HG02759 (cell line): Measurements from ENCODE around the gene KCNJ14.

Source experiments
- ATAC-seq: cut with Tn5 transposase; IDR thresholded peaks from one replicate; pipeline ENCODE4 v1.9.1; 2021; ENCODE audit warnings: mild to moderate bottlenecking, moderate library complexity; ENCODE audit not compliant: unreplicated experiment

KCNJ14 gene

DNA sequence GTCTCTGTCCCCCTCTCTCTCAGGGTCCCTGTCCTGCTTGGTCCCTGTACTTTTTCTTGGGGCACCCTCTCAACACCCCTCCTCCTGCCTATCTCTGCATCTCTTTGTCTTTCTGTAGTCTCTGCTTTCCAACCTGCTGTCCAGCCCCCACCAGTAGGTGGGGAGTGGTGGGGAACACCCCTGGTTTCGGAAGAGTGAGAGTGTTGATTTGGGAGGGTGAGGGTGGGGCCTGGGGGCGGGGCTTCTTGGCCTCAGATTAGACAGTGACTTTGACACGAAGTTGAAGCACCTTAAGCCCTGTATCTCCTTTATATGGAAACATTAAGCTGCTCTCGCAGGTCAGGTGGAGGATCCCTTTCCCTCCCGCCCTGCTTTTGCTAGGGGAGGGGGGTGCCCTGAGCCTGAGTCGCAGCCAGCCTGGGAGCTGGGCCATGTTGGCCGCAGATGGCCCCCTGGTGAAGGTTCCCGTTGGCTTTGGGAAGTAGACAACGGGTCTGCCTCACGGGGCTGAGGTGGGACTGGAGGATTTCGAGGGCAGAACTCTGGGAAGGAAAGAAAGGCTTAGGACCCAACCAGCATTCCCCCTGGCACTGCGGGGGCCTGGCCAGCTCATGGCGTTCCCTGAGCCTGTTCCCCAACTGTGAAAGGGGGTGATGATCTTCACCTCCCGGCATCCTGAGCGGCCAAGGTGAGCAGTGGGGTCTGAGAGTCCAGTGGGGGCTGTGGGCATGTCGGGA is at the start of gene KCNJ14:
Gene KCNJ14 (plus strand): TSS at position 404 of the 737 bp plus-strand sequence. CDS start 6,151 bp downstream, outside the sequence.
- no peak for ATAC-seq

- ATAC-seq, result no peak
Observed at GRCh38 chr19:48405850-48406249, 49.5 kb upstream of the KCNJ14 start.

- ATAC-seq, result no peak
Observed at GRCh38 chr19:48413879-48414587, 41.3 kb upstream of the KCNJ14 start.

- no peak for ATAC-seq
Observed at GRCh38 chr19:48415395-48415794, 40.0 kb upstream of the KCNJ14 start.

DNA sequence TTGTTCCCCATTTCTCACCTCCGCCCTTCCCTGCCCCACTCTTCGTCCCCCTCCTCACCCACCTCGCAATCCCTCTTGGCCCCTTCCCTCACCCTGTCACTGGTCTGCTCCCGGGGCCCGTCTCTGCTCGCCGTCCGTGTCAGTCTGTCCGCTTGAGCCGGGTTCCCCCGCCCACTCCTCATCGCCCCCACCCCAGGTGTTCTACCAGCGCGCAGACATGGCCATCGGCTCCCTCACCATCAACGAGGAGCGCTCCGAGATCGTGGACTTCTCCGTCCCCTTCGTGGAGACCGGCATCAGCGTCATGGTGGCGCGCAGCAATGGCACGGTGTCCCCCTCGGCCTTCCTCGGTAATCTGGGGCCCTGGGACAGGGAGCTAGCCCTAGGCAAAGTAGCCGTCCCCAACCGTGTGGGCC is 39.6 kb upstream of the KCNJ14 start:
- no peak for ATAC-seq

- no peak for ATAC-seq
Observed at GRCh38 chr19:48417421-48417820, 38.0 kb upstream of the KCNJ14 start.

DNA sequence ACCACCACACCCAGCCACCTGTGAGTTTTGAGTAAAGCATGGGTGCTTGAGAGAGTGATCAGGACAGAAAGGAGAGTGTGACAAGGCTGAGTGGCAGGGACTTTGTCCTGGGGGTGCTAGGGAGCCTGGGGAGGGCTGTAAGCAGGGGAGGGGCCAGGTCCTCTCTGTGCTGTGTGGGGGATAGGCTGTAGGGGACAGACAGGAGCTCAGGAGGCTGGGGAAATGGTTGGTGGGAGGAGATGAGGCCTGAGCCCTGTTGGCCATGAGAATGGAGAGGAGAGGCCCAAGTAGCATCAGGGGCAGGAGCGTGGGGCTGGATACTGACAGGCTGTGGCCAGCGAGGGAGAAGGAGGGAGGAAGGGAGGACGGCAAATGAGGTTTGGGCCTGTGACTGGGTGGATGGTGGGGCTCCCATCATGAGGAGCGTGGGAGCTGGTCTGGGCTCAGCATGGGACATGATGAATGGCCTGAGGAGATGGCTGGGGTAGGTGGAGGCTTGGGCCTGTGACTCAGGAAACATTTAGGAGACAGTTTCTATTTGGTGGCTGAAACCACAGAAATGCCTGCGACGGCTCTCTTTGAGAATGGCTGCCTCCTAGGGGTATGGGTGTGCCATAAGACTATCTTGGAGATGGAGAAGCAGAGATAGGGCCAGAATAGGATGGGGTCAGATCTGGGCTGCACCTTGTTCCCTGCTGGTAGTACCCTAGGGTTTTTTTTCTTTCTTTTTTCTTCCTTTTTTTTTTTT is 36.9 kb upstream of the KCNJ14 start:
- ATAC-seq, result no peak

GRCh38 chr19:48419158-48419920 is 36.0 kb upstream of the KCNJ14 start:
- no peak for ATAC-seq

DNA sequence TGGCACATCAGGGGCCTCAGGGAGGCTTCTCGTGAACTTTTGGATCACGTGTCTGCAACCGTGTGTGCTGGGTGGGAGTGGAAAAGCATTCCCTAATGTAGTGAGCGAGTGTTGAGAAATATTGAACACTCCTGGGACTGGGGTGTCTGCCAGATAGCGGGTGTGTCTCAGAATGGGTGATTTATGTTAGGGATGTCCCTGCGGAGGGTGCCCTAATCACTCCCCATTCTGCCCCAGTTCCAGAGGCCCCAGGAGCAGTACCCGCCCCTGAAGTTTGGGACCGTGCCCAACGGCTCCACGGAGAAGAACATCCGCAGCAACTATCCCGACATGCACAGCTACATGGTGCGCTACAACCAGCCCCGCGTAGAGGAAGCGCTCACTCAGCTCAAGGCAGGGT is 33.8 kb upstream of the KCNJ14 start:
- no peak for ATAC-seq

- no peak for ATAC-seq
Observed at GRCh38 chr19:48424694-48425219, 30.6 kb upstream of the KCNJ14 start.

DNA sequence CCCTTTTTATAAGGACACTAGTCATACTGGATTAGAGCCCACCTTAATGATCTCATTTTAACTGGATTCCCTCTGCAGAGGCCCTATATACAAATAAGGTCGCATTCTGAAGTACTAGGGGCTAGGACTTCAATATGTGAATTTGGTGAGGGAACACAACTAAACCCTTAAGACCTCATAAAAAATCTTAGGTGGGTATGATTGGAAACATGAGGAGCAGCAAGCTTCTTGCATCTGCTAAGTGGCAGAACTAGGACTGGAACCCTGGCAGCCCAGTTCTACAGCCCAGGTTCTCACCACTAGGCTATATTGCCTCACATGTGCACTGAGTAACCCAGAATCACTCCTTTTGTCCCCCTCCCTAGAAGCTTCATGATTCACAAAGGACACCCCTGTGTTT is 26.7 kb upstream of the KCNJ14 start:
- no peak for ATAC-seq

- ATAC-seq, result no peak
Observed at GRCh38 chr19:48433337-48433736, 22.0 kb upstream of the KCNJ14 start.

DNA sequence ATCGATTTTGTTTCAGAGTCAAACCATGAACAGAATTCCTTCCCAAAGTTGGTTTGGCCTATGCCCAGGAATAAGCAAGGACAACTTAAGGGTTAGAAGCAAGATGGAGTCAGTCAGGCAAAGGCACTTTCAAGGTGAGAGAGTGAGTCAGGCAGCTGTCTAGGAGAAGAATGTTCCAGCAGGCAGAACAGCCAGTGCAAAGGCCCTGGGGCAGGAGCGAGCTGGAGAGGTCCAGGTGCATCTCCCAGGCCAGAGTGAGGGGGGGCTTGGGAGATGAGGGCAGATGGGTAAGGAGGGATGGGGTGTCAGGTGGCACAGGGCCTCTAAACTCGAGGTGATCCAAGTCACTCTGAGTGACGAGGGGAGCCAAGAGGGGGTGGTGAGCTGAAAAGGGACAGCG is 18.8 kb upstream of the KCNJ14 start:
- no peak for ATAC-seq

DNA sequence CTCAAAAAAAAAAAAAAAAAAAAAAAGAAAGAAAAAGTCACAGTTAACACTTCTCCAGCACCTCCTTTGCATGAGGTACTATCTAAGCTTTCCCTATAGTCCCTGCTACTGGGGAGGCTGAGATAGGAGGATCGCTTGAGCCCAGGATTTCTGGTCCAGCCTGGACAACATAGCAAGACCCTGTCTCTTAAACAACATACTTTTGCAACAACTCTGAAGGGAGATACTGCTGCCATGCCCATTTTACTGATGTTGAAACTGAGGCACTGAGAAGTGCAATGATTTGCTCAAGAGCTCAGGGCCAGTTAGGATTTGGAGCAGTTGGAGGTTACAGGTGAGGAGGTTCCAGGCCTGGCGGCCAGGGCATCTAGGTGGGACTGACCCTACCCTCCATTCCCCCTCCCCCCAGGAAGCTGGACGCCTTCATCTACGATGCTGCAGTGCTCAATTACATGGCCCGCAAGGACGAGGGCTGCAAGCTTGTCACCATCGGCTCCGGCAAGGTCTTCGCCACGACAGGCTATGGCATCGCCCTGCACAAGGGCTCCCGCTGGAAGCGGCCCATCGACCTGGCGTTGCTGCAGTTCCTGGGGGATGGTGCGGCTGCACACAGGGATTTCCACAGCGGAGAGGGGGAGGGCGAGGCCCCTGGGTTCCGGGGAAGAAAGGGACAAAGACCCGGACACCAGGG is 13.9 kb upstream of the KCNJ14 start:
- ATAC-seq, result no peak

DNA sequence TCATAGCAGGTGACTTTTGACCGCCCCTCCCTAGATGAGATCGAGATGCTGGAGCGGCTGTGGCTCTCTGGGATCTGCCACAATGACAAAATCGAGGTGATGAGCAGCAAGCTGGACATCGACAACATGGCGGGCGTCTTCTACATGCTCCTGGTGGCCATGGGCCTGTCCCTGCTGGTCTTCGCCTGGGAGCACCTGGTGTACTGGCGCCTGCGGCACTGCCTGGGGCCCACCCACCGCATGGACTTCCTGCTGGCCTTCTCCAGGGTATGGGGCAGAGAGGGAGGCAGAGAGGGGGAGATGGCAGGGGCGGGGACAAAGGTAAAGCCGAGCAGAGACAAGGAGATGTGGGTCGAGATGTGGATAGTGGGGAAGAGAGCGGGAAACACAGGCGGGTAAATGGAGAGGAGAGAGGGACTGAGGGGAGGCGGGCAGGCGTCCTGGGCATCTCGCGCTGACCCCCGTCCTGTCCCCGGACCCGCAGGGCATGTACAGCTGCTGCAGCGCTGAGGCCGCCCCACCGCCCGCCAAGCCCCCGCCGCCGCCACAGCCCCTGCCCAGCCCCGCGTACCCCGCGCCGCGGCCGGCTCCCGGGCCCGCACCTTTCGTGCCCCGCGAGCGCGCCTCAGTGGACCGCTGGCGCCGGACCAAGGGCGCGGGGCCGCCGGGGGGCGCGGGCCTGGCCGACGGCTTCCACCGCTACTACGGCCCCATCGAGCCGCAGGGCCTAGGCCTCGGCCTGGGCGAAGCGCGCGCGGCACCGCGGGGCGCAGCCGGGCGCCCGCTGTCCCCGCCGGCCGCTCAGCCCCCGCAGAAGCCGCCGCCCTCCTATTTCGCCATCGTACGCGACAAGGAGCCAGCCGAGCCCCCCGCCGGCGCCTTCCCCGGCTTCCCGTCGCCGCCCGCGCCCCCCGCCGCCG is 13.0 kb upstream of the KCNJ14 start:
- ATAC-seq, result no peak

DNA sequence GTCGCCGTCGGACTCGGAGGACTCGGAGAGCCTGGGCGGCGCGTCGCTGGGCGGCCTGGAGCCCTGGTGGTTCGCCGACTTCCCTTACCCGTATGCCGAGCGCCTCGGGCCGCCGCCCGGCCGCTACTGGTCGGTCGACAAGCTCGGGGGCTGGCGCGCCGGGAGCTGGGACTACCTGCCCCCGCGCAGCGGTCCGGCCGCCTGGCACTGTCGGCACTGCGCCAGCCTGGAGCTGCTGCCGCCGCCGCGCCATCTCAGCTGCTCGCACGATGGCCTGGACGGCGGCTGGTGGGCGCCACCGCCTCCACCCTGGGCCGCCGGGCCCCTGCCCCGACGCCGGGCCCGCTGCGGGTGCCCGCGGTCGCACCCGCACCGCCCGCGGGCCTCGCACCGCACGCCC is 12.1 kb upstream of the KCNJ14 start:
- ATAC-seq, result no peak

DNA sequence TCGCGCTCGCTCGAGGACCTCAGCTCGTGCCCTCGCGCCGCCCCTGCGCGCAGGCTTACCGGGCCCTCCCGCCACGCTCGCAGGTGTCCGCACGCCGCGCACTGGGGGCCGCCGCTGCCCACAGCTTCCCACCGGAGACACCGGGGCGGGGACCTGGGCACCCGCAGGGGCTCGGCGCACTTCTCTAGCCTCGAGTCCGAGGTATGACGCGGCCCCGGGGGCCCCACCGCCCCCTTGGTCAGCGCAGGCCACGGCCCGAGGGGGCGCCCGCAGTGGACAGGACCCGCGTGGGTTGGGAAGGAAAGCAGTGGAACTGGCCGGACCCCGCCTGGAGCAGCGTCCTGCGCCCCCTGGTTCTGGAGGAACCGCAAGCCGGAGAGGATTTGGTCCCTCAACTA is 11.6 kb upstream of the KCNJ14 start:
- ATAC-seq, result no peak

- ATAC-seq, result no peak
Observed at GRCh38 chr19:48444129-48444935, 11.0 kb upstream of the KCNJ14 start.

DNA sequence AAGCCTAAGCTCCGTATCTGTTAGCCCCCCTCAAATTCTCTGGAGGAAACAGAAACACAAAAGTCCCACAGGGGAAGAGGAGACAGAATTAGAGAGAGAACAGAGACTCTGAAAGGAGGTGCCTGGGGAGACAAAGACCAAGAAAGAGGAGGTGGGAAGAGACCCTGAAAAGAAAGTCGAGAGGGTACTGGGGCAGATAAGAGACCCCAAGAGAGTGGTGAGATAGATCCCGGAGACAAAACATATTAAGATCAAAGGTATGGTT is 10.5 kb upstream of the KCNJ14 start:
- no peak for ATAC-seq
